Measurements from ENCODE around the gene RNU11. TPM values are rescaled to one million over a fixed set of nuclear protein-coding genes. Genes with fewer than 3 reads are reported as not detected.
"Not testable (repeated sequence)": the region's sequence is repeated elsewhere in the genome, so short reads cannot be mapped to it uniquely, and the experiment has no call there.

Gene RNU11
- total RNA-seq, 1 experiment from 2014 or later = not detected

- no peak for DNase-seq (ENCODE audit: low read depth)
These were observed 15.6 kb downstream of the RNU11 start for GRCh38 chr1:28663871-28664470.

DNA sequence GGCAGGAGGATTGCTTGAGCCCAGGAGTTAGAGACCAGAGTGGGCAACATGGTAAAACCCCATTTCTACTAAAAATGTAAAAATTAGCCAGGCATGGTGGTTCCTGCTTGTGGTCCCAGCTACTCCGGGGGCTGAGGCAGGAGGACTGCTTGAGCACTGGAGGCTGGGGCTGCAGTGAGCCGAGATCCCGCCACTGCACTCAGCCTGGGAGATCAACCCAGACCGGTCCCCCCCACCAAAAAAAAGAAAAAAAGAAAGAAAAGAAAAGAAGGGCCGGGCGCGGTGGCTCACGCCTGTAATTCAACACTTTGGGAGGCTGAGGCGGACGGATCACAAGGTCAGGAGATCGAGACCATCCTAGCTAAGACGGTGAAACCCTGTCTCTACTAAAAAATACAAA, 18.4 kb downstream of the RNU11 start:
- DNase-seq (ENCODE audit: low read depth) = no peak

DNA sequence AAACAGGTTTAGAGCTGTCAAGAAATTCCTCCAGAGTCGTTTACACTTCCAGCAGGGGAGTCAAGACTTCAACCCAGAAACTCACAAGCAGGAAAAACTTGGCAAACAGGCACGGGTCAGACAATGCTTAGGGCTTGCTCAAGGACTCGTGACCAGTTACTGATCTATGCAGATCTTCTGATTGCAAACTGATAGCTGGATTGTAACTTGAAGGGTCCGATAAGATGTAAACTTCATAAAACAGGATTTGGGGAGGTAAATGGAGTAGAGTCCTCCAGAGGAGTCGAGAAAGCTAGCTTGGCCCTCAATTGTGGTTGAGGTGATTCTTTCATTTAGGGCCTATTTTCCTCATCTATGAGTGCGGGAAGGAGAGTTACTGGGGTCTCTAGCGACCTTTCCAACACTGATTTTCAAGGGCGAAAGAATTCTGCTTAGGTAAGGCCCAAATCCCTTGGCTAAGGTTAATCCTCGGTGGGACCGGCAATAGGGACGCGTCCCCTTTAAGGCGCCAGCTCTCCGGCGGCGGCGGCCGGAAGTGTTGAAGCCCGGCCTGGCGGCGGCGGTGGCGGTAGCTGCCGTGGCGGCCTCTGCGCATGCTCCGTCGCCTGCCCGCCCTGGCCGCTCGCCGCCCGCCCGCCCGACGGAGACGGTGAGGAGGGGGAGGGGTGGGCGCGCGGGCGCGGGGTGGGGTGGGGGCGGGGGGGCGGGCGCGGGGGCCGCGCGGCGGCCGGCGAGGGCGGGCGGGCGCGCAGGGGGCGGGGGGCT, 20.0 kb downstream of the RNU11 start, which contains the start of gene GMEB1:
Gene GMEB1 (plus strand): TSS at position 594 of the 765 bp plus-strand sequence. CDS start 14,829 bp downstream, outside the sequence.
- peak; percentile 87 for DNase-seq (ENCODE audit: low read depth)

DNA sequence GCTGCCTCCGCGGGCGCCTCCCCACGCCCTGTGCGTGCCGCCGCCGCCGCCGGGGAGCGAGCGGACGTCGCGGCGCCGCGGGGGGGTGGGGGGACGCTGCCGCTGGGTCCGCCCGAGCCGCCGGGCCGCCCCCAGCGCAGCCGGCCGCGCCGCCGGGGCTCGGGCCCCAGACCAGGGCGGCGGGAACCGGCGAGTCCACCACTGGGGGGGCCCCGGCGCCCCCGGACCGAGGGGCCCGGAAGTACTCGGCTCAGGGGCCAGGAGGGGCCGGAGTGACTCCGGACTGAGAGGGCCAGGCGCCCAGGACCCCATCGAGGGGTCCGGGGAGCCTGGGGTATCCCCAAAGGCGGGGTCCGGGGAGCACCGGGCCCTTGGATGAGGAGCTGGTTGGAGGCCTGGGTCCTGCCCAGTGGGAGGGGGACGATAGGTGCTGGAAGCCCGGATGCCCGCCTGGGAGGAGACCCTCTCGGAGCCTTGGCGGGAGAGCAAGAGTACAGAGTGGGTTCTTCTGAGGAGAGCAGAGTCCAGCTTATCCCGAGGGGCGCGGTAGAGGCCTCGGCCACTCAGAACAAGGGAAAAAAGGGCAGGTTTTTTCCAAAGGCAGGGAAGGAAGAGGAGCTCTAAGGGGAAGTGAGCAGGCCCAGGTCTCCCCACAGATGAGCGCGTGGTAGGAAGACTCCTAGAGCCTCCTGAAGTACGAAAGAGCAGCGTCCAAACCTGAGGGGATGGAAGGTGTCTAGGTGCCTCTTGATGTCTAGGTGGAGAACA, 20.7 kb downstream of the RNU11 start:
- peak; percentile 41 for DNase-seq (ENCODE audit: low read depth)

DNA sequence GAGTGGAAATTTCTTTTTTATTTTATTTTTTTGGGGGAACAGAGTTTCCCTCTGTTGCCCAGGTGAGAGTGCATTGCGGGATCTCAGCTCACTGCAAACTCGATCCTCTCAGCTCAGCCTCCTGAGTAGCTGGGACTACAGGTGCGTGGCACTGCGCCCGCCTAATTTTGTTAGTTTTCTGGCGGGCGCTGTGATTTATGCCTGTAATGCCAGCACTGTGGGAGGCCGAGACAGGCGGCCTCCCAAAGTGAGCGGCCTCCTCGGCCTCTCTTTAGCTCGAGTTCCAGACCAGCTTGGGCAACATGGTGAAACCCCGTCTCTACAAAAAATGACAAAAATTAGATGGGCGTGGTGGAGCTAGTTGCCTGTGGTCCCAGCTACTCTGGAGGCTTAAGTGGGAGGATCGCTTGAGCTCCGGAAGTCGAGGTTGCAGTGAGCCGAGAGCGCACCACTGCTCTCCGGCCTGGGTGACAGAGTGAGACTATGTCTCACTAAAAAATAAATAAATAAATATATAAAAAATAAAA, 22.9 kb downstream of the RNU11 start:
- DNase-seq (ENCODE audit: low read depth) = no peak

- not testable (repeated sequence) for DNase-seq (ENCODE audit: low read depth)
These were observed 24.6 kb downstream of the RNU11 start for GRCh38 chr1:28672971-28673370.

GRCh38 chr1:28675924-28676257, 27.5 kb downstream of the RNU11 start:
- DNase-seq (ENCODE audit: low read depth) = no peak

- DNase-seq (ENCODE audit: low read depth) = no peak
These were observed 31.8 kb downstream of the RNU11 start for GRCh38 chr1:28680151-28680550.

GRCh38 chr1:28682840-28683239, 34.4 kb downstream of the RNU11 start:
- peak; percentile 20 for DNase-seq (ENCODE audit: low read depth)

DNA sequence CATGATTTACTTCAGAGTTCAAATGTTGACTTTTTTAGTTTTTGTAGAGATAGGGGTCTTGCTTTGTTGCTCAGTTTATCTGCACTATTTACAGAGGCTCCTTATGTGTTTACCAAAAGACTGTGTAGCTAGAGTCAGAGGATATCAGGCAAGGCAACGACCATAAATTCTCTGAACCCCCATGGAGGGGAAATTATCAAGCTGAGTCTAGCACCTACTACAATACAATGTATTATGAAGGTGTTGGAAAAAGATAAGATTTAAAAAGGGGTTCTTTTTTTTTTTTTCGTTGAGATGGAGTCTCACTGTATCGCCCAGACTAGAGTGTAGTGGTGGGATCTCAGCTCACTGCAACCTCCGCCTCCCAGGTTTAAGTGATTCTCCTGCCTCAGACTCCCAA, 36.5 kb downstream of the RNU11 start:
- no peak for DNase-seq (ENCODE audit: low read depth)

DNA sequence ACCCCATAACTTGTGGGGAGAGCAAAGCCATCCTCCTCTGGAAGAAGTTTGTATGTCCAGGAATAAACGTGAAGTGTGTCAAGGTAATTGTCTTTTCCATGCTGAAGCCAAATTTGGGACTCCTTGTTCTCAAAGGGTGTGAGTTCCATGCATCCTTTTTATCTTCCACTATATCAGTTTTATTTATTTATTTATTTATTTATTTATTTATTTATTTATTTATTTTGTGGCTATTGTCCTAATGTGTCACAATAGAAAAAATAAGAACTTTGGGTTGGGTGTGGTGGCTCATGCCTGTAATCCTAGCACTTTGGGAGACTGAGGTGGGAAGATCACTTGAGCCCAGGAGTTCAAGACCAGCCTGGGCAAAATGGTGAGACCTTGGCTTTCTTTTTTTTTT, 43.2 kb downstream of the RNU11 start:
- not testable (repeated sequence) for DNase-seq (ENCODE audit: low read depth)

Other genes starting within 250 kb of the RNU11 start
- 36.8 and 49.1 TPM in 2 replicates for gene RCC1, start 142.6 kb upstream of the RNU11 start, total RNA-seq (2014; rRNA removed; shearing (Covaris generic))
- gene TRNAU1AP, start 95.5 kb upstream of the RNU11 start, total RNA-seq (2014; rRNA removed; shearing (Covaris generic)) = 24.0 and 32.6 TPM in 2 replicates
- 2.0 and 3.2 TPM in 2 replicates for gene RAB42, start 56.3 kb upstream of the RNU11 start, total RNA-seq (2014; rRNA removed; shearing (Covaris generic))
- 41.4 and 49.3 TPM in 2 replicates for gene TAF12, start 5.5 kb upstream of the RNU11 start, total RNA-seq (2014; rRNA removed; shearing (Covaris generic))
- gene GMEB1, start 20.2 kb downstream of the RNU11 start, total RNA-seq (2014; rRNA removed; shearing (Covaris generic)) = 4.2 and 8.1 TPM in 2 replicates
- 62.3 and 64.0 TPM in 2 replicates for gene YTHDF2, start 88.3 kb downstream of the RNU11 start, total RNA-seq (2014; rRNA removed; shearing (Covaris generic))
- not detected in 2 replicates for gene OPRD1, start 163.6 kb downstream of the RNU11 start, total RNA-seq (2014; rRNA removed; shearing (Covaris generic))